Measurements from ENCODE around the gene FHL2.
A peak's percentile ranks its signal among the peaks of the same experiment; 100 is the strongest.

FHL2 gene

GRCh38 chr2:105377871-105378270 lies 21.0 kb downstream of the FHL2 start:
- no peak for DNase-seq

- no peak for DNase-seq
These were observed 22.0 kb downstream of the FHL2 start for GRCh38 chr2:105376789-105377240.

GRCh38 chr2:105376010-105376409 lies 22.8 kb downstream of the FHL2 start:
- no peak for DNase-seq

- DNase-seq: no peak
These were observed 23.8 kb downstream of the FHL2 start for GRCh38 chr2:105375001-105375561.

- DNase-seq: no peak
These were observed 24.9 kb downstream of the FHL2 start for GRCh38 chr2:105373895-105374401.

- DNase-seq: no peak
These were observed 25.5 kb downstream of the FHL2 start for GRCh38 chr2:105373344-105373781.

GRCh38 chr2:105371810-105372209 lies 27.0 kb downstream of the FHL2 start:
- DNase-seq: no peak

GRCh38 chr2:105371156-105371555 lies 27.7 kb downstream of the FHL2 start:
- DNase-seq: no peak

GRCh38 chr2:105369777-105370690 lies 28.8 kb downstream of the FHL2 start:
- peak; percentile 70 for DNase-seq

GRCh38 chr2:105368759-105369408 lies 30.0 kb downstream of the FHL2 start:
- no peak for DNase-seq

GRCh38 chr2:105365206-105365605 lies 33.6 kb downstream of the FHL2 start:
- DNase-seq: no peak

GRCh38 chr2:105364436-105365139 lies 34.3 kb downstream of the FHL2 start:
- no peak for DNase-seq

- no peak for DNase-seq
These were observed 35.8 kb downstream of the FHL2 start for GRCh38 chr2:105362862-105363591.

GRCh38 chr2:105361102-105361889 lies 37.6 kb downstream of the FHL2 start:
- DNase-seq: no peak

- no peak for DNase-seq
These were observed 40.3 kb downstream of the FHL2 start for GRCh38 chr2:105358593-105358992.

- DNase-seq: no peak
These were observed 41.7 kb downstream of the FHL2 start for GRCh38 chr2:105357122-105357521.

- no peak for DNase-seq
These were observed 54.0 kb downstream of the FHL2 start for GRCh38 chr2:105344704-105345345.

- DNase-seq: no peak
These were observed 59.4 kb downstream of the FHL2 start for GRCh38 chr2:105339414-105339813.

GRCh38 chr2:105338020-105338385 lies 60.8 kb downstream of the FHL2 start:
- no peak for DNase-seq

- peak; percentile 80 for DNase-seq
These were observed 61.5 kb downstream of the FHL2 start, which contains the start of gene C2orf49 for GRCh38 chr2:105337122-105338019. TSS of gene C2orf49 (plus strand) at chr2:105337540. CDS start at chr2:105337588, 48 bp downstream.

Measured in NCI-H510A (cell line).